Stomach (tissue), 9 donors: ENCODE data around the gene GCAT. TPM values are rescaled to one million over a fixed set of nuclear protein-coding genes. Genes with fewer than 3 reads are reported as not detected.
A peak's percentile ranks its signal among the peaks of the same experiment; 100 is the strongest.

Source experiments
- DNase-seq, 2 donors: peaks; one replicate each; pipeline versions ENCODE4 v3.0.0 to v3.0.0-alpha.2; 2013 to 2019
- H3K27ac ChIP-seq, 5 donors: fragments of 200-600 bp in 4 of 5; sonication (generic) in 4 of 5; one replicate each; pipeline ENCODE4 v1.5.1; 2013 to 2019; ENCODE audit warnings: mild to moderate bottlenecking in 1 of 5, moderate library complexity in 1 of 5
- H3K27me3 ChIP-seq, 3 donors: fragments of 200-600 bp; sonication (generic); one replicate each; pipeline ENCODE4 v1.5.1; 2017 to 2019; ENCODE audit warnings: mixed run types in 1 of 3
- H3K36me3 ChIP-seq, 4 donors: fragments of 200-600 bp; sonication (generic); 1 replicate in 3 of 4; 2 replicates in 1 of 4; pipeline ENCODE4 v1.5.1; 2016 to 2019
- H3K4me1 ChIP-seq, 4 donors: fragments of 200-600 bp; sonication (generic); one replicate each; pipeline ENCODE4 v1.5.1; 2016 to 2019
- H3K4me3 ChIP-seq, 4 donors: fragments of 200-600 bp; sonication (generic) in 3 of 4; one replicate each; pipeline ENCODE4 v1.5.1; 2016 to 2019; ENCODE audit warnings: mild to moderate bottlenecking in 1 of 4
- H3K9me3 ChIP-seq, 4 donors: fragments of 200-600 bp; sonication (generic); one replicate each; pipeline ENCODE4 v1.5.1; 2016 to 2019
- CTCF ChIP-seq, 7 experiments: fragments of 450-650 bp in 4 of 7; fragments of 200-600 bp in 3 of 7; sonication (generic) in 3 of 7; IDR thresholded peaks; one replicate each; pipeline ENCODE4 v1.5.1; 2016 to 2019; ENCODE audit warnings: antibody characterized with exemption in 7 of 7, control low read depth in 2 of 7, mild to moderate bottlenecking in 1 of 7
- EP300 ChIP-seq: sonication (generic); formaldehyde crosslinking; IDR thresholded peaks from one replicate; pipeline ENCODE4 v1.6.1; 2017; ENCODE audit warnings: antibody characterized with exemption
- POLR2A ChIP-seq, 4 donors: fragments of 450-650 bp; IDR thresholded peaks; one replicate each; pipeline ENCODE4 v1.6.1; 2016; ENCODE audit warnings: antibody characterized with exemption in 4 of 4, control low read depth in 2 of 4, mild to moderate bottlenecking in 1 of 4, moderate library complexity in 1 of 4
- POLR2AphosphoS5 ChIP-seq, 3 donors: sonication (generic); formaldehyde crosslinking; IDR thresholded peaks; one replicate each; pipeline ENCODE4 v1.6.1; 2016; ENCODE audit warnings: antibody characterized with exemption in 3 of 3
- WGBS, 5 donors: extraction: QIAGEN DNeasy Blood & Tissue Kit in 3 of 5; methylation state at CpG; one replicate each; pipeline versions ENCODE4 v1.1.5 to v1.1.7; 2013 to 2018; 5-methylcytosine and 5-hydroxymethylcytosine counted together
- intact Hi-C: fragments of 100-400 bp; cut with DNase I; formaldehyde crosslinking; loops from one replicate; pipeline ENCODE4 v1.15.1; 2023; ENCODE audit warnings: low total_unique reads
- polyA plus RNA-seq, 3 donors: library from polyadenylated mRNA; stranded (reverse); fragments of 200-250 nt; gene quantifications; one replicate each; pipeline ENCODE4 v1.2.3, GENCODE V29; 2013
- total RNA-seq, 5 donors: library from RNA; depleted of rRNA; stranded (reverse); fragments of >200 nt; gene quantifications; one replicate each; pipeline versions ENCODE4 v1.1.0 to v1.2.3, GENCODE V29; 2014 to 2016
- donor health status: healthy with polysubstance abuse.
- donor health status: Bipolar disorder and iron deficiency.
- donor health status: healthy.

GCAT gene
- total and polyA plus RNA-seq, 8 donors, result 0.45 to 158 (median 23.4) TPM; not detected in 1

DNA sequence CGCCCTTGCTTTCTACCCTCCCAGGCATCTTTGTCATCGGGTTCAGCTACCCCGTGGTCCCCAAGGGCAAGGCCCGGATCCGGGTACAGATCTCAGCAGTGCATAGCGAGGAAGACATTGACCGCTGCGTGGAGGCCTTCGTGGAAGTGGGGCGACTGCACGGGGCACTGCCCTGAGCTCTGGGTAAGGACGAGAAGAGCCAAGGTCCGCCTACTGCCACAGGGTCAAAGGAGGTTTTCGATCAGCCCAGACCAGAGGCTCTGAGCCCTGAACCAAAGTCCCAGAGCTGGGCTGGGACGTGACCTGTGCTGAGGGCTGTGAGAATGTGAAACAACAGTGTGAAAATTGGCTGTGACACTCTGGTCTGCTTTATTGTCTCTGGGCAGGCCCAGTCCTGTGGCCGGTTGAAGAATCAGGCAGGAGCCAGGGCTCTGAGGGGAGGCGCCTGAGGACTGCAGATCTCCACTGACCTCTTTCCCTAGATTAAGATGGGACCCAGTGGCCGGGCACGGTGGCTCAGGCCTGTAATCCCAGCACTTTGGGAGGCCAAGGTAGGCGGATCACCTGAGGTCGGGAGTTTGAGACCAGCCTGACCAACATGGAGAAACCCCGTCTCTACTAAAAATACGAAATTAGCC is 8.9 kb downstream of the GCAT start:
- peaks cover 0 to 41% (median 34%) of the 10 kb centered on the region in 4 donors for H3K36me3 ChIP-seq
- DNase-seq, result no peak
- 89 to 94% (median 92%) methylated on average over 21 to 23 of the region's 23 CpGs for WGBS, 5 donors

DNA sequence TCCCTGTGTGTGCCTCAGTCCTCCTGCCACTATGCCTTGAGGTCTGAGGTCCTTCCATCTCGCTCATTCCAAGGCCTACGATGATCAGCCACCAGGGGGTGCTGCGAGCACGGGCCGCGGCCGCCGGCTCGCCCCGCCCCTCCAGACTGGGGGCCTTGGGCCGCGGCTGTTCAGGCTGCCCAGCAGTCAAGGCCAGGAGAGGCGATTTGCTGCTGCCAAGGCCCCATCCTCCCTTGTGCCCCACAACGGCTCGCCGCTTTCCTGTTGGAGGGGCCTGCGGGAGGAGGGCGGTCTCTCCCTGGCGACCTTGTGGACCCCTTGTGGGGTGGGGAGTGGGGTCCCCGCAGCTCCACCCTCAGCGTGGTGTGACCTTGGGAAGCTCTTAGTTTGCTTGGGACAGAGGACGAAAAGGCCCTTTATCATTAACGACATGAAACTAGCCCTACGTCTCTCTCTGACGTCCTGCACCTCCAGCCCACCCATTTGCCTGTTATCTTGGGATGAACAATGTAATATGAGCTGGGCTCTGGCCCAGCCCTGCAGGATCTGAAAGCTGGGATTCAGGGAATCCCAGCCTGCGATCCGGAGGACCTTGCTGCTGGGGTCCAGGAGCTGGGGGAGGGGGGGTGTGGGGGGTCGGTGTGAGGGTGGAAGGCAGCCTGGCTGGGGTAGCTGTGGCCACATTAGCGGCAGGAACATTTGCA is 10.1 kb downstream of the GCAT start:
- H3K4me3 ChIP-seq, result peak overlapping the region; percentile 27 to 54 (median 44)
- peaks cover 15 to 24% (median 20%) of the 10 kb centered on the region in 4 donors for H3K4me1 ChIP-seq
- H3K36me3 ChIP-seq, result peaks cover 0 to 39% (median 34%) of the 10 kb centered on the region in 4 donors
- peaks cover 2 to 51% (median 29%) of the 10 kb centered on the region in 3 donors for H3K27me3 ChIP-seq
- TF ChIP-seq POLR2A (IDR thresholded peaks at IDR 0.05) (no peak), EP300 (no peak), CTCF (IDR thresholded peaks at IDR 0.05) (peak in 5 of 7 experiments; percentile 88 to 95 (median 94)), POLR2AphosphoS5 (IDR thresholded peaks at IDR 0.05) (peak in 1 of 3 donors; percentile 75)
- intact Hi-C loops, result loop anchor here (5.0 to 10.0 kb wide), 2 partner anchors 44 to 147 kb away; no protein-coding TSS in a partner anchor
- 1 to 4% (median 2%) methylated on average over 16 to 29 of the region's 29 CpGs for WGBS, 5 donors
- no peaks in the 10 kb centered on the region for H3K9me3 ChIP-seq
- peak; percentile 89 to 94 for DNase-seq
- H3K27ac ChIP-seq, result peak overlapping the region in 1 of 5 donors; percentile 53

More for the DNA sequence above, 8.9 kb downstream of the GCAT start:
- no peaks in the 10 kb centered on the region for H3K9me3 ChIP-seq
- H3K27me3 ChIP-seq, result peaks cover 0 to 39% (median 19%) of the 10 kb centered on the region in 3 donors
- peaks cover 15 to 24% (median 20%) of the 10 kb centered on the region in 4 donors for H3K4me1 ChIP-seq
- intact Hi-C loops, result loop anchor here (5.0 to 10.0 kb wide), 2 partner anchors 46 to 148 kb away; no protein-coding TSS in a partner anchor
- no peak overlapping the region for H3K4me3 ChIP-seq
- TF ChIP-seq CTCF (IDR thresholded peaks at IDR 0.05) (no peak), POLR2A (IDR thresholded peaks at IDR 0.05) (no peak), POLR2AphosphoS5 (IDR thresholded peaks at IDR 0.05) (no peak)
- no peak overlapping the region for H3K27ac ChIP-seq

DNA sequence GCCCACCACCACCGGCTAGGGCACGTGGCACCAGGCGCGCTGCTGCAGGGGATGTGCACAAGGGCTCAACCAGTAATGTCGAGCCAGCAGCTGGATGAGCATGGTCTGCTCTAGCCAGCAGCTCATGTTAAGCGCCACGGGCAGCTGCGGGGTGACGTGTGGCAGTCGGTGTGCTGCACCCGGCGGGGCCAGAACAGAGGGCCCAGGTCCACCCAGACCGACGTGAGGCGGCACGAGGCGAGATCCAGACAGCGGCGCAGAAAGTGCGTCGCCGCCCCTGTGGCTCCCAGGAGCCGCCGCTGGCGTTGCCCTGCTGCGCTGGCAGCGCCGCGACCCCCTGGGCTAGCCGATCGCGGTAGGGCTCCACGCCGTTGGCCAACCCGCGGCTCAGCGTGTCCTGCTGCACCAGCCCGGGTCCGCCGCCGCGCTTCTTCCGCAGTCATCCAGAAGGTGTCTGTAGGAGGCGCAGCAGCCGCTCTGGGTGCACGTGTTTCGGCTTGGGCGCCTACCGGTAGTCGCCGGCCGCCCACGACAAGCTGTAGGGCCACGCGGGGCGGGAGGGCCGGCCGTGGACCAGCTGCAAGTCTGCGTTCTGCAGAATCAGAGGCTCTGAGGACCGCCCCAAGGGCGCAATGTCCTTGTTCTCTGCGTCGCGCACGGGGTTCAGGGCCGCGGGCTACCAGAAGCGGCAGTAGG is 10.8 kb downstream of the GCAT start:
- no peak overlapping the region for H3K27ac ChIP-seq
- WGBS, 5 donors, result 0 to 6% (median 2%) methylated on average over 25 to 68 of the region's 68 CpGs

More for the DNA sequence above, 10.8 kb downstream of the GCAT start:
- DNase-seq, result peak; percentile 71 to 83
- H3K9me3 ChIP-seq, result no peaks in the 10 kb centered on the region
- intact Hi-C loops, result loop anchor here (5.0 to 10.0 kb wide), 2 partner anchors 44 to 146 kb away; no protein-coding TSS in a partner anchor
- H3K36me3 ChIP-seq, result peaks cover 0 to 32% (median 28%) of the 10 kb centered on the region in 4 donors
- H3K4me1 ChIP-seq, result peaks cover 15 to 24% (median 20%) of the 10 kb centered on the region in 4 donors
- peak overlapping the region; percentile 27 to 54 (median 44) for H3K4me3 ChIP-seq
- peaks cover 6 to 58% (median 36%) of the 10 kb centered on the region in 3 donors for H3K27me3 ChIP-seq
- TF ChIP-seq CTCF (IDR thresholded peaks at IDR 0.05) (peak in 3 of 7 experiments; percentile 15 to 31 (median 20)), EP300 (no peak), POLR2AphosphoS5 (IDR thresholded peaks at IDR 0.05) (no peak), POLR2A (IDR thresholded peaks at IDR 0.05) (no peak)
